GM19023 (cell line): ENCODE data around the gene MYOT.

Experiments
- ATAC-seq: cut with Tn5 transposase; IDR thresholded peaks from one replicate; pipeline ENCODE4 v1.9.1; 2021; ENCODE audit warnings: mild to moderate bottlenecking, moderate library complexity; ENCODE audit not compliant: unreplicated experiment

MYOT gene

GRCh38 chr5:137899493-137899892 lies 31.8 kb downstream of the MYOT start:
- ATAC-seq, result no peak

GRCh38 chr5:137901011-137901817 lies 33.6 kb downstream of the MYOT start:
- no peak for ATAC-seq

- no peak for ATAC-seq
These were observed 34.9 kb downstream of the MYOT start for GRCh38 chr5:137902408-137903133.

GRCh38 chr5:137914758-137915157 lies 47.1 kb downstream of the MYOT start:
- no peak for ATAC-seq

- no peak for ATAC-seq
These were observed 49.3 kb downstream of the MYOT start for GRCh38 chr5:137916923-137917322.

- no peak for ATAC-seq
These were observed 54.3 kb downstream of the MYOT start for GRCh38 chr5:137921931-137922330.

GRCh38 chr5:137923856-137924255 lies 56.2 kb downstream of the MYOT start:
- no peak for ATAC-seq

GRCh38 chr5:137932800-137933199 lies 65.1 kb downstream of the MYOT start:
- no peak for ATAC-seq

GRCh38 chr5:137933491-137933911 lies 65.8 kb downstream of the MYOT start:
- no peak for ATAC-seq

- ATAC-seq, result peak; percentile 69
These were observed 67.5 kb downstream of the MYOT start for GRCh38 chr5:137935190-137935589.

- ATAC-seq, result no peak
These were observed 68.0 kb downstream of the MYOT start for GRCh38 chr5:137935694-137936093.
